Tibial nerve (tissue), 3 donors: ENCODE results near the gene ARHGAP33.

Experiments
- POLR2A ChIP-seq, 2 donors: fragments of 450-650 bp; IDR thresholded peaks; one replicate each; pipeline ENCODE4 v1.6.1; 2017; ENCODE audit warnings: antibody characterized with exemption in 2 of 2, mild to moderate bottlenecking in 2 of 2, moderate library complexity in 2 of 2
- TF ChIP-seq, protein P1 (sequence below), 5 experiments: fragments of 200-600 bp in 3 of 5; fragments of 450-650 bp in 2 of 5; sonication (generic) in 3 of 5; IDR thresholded peaks; one replicate each; pipeline ENCODE4 v1.5.1; 2016 to 2019; ENCODE audit warnings: antibody characterized with exemption in 5 of 5, mild to moderate bottlenecking in 3 of 5, moderate library complexity in 2 of 5

DNA sequence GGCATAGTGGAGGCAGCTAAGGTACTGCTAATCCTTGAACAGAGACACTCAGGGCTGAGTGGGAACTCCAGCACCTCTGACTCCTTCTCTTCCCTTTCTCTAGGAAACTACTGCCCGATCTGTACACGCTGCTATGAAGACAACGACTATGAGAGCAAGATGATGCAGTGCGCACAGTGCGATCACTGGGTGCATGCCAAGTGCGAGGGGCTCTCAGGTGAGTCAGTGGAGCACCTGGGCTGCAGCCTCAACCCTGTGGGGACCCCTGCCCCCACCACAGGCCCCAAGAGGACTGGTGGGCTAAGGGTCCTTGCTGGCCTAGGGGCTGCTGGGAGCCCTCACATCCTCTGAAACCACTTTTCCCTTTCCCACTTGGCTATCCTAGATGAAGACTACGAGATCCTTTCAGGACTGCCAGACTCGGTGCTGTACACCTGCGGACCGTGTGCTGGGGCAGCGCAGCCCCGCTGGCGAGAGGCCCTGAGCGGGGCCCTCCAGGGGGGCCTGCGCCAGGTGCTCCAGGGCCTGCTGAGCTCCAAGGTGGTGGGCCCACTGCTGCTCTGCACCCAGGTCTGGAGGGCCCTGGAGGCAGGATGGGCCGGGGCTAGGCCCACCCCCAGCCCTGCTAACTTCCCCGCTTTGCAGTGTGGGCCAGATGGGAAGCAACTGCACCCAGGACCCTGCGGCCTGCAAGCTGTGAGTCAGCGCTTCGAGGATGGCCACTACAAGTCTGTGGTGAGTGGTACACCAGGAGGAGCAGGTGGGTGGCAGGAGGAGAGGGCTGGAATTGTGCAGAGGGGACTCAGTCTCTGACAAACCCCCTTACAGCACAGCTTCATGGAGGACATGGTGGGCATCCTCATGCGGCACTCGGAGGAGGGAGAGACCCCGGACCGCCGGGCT is 48.1 kb upstream of the ARHGAP33 start:
- TF ChIP-seq, protein P1, sequence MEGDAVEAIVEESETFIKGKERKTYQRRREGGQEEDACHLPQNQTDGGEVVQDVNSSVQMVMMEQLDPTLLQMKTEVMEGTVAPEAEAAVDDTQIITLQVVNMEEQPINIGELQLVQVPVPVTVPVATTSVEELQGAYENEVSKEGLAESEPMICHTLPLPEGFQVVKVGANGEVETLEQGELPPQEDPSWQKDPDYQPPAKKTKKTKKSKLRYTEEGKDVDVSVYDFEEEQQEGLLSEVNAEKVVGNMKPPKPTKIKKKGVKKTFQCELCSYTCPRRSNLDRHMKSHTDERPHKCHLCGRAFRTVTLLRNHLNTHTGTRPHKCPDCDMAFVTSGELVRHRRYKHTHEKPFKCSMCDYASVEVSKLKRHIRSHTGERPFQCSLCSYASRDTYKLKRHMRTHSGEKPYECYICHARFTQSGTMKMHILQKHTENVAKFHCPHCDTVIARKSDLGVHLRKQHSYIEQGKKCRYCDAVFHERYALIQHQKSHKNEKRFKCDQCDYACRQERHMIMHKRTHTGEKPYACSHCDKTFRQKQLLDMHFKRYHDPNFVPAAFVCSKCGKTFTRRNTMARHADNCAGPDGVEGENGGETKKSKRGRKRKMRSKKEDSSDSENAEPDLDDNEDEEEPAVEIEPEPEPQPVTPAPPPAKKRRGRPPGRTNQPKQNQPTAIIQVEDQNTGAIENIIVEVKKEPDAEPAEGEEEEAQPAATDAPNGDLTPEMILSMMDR (IDR thresholded peaks at IDR 0.05), result no peak
- no peak for TF ChIP-seq POLR2A (IDR thresholded peaks at IDR 0.05)
